Measurements from ENCODE around the gene EPS8L1.
"Not testable (repeated sequence)": the region's sequence is repeated elsewhere in the genome, so short reads cannot be mapped to it uniquely, and the experiment has no call there.

The EPS8L1 gene

DNA sequence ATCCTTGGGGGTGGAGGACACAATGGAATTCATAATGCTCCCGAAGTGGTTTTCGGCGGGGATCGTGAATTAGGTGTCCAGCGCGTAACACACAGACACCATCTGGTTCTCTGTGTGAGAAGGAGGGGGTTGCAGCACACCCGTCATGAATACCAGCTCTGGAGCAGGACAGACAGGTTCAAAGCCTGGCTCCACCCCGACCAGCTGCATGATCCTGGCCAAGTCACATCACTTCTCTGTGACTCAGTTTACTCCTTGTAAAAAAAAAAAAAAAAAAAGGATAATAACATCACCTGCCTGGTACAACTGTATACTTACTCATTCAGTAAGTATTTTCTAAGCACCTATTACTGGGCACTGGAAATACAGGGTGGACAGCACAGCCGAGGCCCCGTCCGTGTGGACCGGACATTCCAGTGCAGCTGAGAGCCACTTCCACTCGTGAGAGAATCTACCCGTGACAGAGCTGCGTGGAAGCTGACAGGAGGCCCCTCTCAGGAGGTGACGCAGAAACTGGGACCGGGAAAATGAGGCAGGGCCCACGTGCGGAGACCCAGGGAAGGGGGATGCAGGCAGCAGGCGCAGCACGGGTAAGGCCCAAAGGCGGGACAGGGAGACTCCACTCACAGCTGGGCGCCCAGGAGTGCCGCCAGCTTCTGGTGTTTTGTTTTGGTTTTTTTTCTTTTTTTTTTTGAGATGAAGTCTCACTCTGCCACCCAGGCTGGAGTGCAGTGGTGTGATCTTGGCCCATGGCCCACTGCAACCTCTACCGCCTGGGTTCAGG lies 24.7 kb upstream of the EPS8L1 start:
- no peak for DNase-seq (ENCODE audit: low read depth in 2 of 2)

DNA sequence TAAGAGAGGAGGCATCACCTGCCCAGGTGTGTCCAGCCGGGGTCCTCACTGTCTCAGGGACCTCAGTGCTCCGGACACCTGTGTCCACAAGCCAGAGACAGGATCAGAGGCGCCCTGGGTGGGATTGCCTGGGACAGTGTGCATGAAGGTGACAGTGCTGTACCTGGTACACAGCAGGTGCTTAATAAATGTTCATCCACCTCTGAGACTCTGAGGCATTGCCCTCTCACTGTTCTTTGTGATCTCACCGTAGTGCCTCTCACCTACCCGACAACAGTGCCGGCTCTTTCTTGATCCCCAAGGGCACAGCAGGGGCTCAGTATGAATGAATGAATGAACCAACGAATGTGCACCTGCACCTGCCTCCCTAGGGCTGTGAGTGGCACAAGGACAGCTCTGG lies 21.9 kb upstream of the EPS8L1 start:
- no peak for DNase-seq (ENCODE audit: low read depth in 2 of 2)

DNA sequence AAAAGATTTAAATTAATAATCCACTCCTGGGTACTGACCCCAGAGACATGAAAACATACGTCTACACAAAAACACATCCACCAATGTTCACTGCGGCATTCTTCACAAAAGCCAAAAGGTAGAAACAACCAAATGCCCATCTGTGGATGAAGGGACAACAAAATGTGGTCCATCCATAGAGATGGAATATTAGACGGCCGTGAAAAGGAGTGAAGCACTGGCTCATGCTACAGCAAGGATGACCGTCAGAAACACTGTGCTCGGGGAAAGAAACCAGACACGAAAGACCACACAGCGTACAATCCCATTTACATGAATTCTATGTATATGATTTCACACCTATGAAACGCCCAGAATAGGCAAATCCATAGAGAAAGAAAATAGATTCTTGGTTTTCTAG lies 18.8 kb upstream of the EPS8L1 start:
- no peak for DNase-seq (ENCODE audit: low read depth in 2 of 2)

DNA sequence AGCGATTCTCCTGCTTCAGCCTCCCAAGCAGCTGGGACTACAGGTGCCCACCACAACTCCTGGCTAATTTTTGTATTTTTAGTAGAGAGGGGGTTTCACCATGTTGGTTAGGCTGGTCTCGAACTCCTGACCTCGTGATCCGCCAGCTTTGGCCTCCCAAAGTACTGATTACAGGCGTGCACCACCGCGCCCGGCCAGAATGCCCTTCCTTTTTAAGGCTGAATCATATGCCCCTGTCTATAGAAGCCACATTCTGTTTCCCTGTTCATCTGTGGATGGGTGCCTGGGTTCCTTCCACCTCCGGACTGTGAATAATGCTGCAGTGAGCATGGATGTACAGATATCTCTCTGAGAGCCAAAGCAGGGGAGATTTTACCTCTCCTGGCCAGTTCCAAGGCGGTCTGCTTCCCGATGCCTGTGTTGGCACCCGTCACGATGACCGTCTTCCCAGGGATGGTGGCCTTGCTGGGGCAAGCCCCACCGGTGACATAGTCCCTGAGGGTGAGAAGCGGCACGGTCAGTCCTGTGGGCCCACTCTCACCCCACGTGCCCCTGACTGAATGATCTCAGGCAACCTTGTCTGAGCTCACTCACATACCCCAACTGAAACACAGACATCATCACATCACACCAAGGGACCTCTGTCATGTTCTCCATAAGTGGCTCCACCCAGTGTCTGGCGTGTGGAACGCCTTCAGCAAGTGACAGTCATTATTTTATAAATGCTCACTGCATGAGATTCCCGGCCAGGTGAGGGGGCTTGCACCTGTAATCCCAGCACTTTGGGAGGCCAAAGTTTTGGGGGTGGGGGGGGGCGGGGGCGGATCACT lies 16.7 kb upstream of the EPS8L1 start:
- no peak for DNase-seq (ENCODE audit: low read depth in 2 of 2)

DNA sequence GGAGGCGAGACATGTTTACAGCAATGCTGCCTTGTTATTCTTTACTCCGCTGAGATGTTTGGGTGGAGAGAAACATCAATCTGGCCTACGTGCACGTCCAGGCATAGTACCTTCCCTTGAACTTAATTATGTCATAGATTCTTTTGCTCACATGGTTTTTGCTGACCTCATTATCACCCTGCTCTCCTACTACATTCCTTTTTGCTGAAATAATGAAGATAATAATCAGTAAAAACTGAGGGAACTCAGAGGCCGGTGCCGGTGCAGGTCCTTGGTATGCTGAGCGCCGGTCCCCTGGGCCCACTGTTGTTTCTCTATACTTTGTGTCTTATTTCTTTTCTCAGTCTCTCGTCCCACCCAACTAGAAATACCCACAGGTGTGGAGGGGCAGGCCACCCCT lies 15.4 kb upstream of the EPS8L1 start:
- not testable (repeated sequence) for DNase-seq (ENCODE audit: low read depth in 2 of 2)

DNA sequence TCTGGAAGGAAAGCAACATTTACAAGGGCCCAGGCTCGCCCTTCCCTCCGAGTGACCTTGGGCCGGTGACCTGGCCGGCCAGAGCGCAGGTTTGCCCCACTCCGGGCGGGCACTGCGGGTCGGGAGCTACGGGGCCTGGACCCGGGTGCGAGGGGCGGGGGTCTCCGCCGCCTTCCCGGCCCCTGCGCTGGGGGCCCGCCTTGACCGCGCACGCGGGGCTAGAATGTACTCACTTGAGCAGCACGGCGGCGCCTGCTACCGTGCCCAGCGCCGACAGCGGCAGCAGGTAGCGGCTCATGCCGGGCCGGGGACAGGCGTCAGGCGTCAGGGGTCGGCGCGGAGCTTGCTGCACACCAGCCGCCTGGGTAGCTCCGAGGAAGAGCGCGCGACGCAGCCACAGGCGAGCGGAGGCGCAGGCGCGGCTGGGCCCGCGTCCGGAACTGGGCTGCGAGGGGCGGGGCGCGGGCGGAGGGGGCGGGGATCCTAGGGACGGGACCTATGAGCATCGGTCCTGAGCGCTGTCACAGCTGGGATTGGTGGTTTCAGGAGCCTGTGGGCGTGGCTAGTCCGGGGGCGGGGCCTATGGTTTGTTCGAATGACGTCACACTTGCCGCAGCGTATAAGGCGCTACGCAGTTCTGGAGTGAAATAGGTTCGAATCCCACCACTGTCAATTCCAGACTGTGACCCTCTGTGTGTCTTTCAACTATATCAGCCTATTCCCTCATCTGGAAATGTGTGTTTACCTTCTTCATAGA lies 12.8 kb upstream of the EPS8L1 start, which contains the start of gene RDH13:
Gene RDH13, minus strand, starts transcription at position 414 of the 757 bp plus-strand sequence. Its CDS starts 116 bp downstream, at position 298.
- peak; percentile 90 to 98 for DNase-seq (ENCODE audit: low read depth in 2 of 2)

DNA sequence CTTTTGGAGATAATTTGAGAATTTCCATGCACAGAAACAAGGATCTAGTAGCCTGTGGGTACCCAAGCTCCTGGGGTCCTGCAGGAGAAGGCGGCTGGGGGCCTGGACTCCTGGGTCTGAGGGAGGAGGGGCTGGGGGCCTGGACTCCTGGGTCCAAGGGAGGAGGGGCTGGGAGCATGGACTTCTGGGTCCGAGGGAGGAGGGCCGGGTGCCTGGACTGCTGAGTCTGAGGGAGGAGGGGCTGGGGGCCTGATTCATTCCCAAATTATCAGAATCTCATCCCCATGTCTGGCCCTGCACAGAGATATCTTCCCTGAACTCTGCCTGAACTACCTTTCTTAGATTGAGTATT lies 12.2 kb upstream of the EPS8L1 start:
- DNase-seq (ENCODE audit: low read depth in 2 of 2) = no peak

DNA sequence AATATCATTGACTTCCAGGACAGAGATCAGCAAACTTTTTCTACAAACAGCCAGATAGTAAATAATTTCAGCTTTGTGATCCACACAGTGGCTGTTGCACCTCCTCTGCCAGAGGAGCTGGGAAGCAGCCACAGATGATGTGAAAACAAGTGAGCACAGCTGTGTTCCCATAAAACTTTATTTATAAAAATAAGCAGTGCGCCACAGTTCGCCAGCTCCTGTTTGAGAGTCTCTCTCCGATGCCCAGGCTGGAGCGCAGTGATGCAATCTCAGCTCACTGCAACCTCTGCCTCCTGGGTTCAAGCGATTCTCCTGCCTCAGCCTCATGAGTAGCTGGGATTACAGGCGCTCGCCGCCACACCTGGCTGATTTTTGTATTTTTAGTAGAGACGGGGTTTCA lies 10.2 kb upstream of the EPS8L1 start:
- not testable (repeated sequence) for DNase-seq (ENCODE audit: low read depth in 2 of 2)

DNA sequence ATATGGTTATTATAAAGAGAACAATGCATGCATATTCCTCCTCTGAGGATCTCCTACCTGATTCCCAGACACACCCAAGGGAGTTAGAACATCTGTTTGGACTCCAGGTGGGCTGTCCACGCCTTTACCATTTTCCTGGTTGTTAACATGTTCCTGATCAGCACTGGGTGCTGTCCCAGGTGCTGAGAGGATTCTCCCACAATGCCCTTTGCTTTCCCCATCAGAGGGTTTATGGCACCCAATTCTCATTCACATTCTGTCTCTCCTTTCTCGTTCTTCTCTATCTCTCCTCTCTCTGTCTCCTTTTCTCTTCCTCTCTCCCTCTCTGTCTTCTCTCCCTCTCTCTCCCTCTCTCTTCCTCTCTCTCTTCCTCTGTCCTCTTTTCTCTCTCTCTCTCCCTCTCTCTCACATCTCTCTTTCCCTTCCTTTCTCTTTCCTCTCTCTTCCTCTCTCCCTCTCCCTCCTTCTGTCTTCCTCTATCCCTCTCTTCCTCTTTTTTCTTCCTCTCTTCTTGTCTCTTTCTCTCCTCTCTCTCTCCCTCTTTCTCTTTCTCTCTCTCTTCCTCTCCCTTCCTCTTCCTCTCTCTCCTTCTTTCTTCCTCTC lies 9.5 kb upstream of the EPS8L1 start:
- DNase-seq (ENCODE audit: low read depth in 2 of 2) = no peak

DNA sequence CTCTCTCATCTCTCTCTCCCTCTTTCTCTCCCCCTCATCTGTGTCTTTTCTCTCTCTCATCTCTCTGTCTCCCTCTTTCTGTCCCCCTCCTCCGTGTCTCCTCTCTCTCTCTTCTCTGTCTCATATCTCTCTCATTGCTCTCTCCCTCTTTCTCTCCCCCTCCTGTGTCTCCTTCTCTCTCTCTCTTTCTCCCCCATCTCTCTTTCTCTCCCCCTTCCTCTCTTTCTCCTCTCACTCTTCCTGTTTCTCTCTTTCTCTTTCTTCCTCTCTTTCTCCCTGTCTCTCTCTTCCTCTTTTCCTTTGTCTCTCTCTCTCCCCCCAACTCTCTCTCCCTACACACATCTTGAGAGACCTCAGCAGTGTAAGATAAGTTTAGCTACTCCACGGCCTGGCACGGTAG lies 7.8 kb upstream of the EPS8L1 start:
- DNase-seq (ENCODE audit: low read depth in 2 of 2) = no peak

DNA sequence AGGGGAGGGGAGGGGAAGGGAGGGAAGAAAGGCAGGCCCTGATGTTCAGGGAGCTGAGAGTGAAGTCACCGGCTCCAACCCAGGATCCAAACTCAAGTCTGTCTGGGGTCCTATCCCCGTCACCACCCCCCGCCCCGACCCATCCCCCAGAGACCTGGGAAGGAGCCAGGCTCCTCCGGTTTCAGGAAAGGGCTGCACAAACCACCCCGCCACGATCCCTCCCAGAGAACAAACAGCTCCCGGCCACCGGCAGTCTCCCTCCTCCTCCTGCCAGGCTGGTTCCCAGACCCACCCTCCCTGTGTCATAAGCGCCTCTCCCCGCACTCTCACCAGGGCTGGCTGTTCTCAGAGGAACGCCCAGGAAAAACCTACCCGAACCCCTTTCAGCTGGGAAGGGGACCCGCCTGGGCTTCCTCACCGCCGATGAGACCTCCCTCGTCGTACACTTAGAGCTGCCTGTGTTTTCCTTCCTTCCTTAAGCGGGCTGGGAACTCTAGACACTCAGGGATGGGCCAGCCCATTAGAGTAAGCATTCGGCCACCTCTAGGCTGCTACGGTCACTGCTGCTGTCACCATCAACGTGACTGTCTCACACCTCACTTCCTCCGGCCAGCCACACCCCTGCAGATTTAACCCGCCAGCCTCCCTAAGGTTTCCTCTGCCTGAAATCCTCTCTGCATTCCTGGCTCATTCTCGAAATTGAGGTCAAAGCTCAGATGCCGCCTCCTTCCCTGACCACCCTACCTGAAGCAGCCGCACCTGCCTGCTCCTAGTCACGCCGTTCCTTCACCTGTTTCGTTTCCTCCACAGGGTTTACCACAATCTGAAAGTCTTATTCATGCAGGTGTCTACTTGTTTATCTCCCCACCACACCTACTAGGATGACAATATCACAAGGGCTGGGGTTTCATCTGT lies 6.5 kb upstream of the EPS8L1 start:
- no peak for DNase-seq (ENCODE audit: low read depth in 2 of 2)

DNA sequence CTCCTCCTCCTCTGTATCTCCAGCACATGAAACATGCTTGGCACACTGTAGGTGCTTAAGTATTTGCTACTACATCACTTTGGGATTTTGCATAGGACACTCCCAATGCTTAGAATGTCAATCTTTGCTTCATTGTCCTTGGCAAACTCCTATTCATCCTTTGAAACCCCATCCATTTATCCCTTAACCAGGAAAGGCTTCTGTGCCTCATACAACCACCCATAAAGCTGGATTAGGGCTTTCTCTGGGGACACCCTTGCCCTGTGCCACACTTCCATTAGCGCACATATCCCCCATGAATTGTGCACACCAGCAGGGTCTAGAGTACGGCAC lies 5.8 kb upstream of the EPS8L1 start:
- DNase-seq (ENCODE audit: low read depth in 2 of 2) = no peak

DNA sequence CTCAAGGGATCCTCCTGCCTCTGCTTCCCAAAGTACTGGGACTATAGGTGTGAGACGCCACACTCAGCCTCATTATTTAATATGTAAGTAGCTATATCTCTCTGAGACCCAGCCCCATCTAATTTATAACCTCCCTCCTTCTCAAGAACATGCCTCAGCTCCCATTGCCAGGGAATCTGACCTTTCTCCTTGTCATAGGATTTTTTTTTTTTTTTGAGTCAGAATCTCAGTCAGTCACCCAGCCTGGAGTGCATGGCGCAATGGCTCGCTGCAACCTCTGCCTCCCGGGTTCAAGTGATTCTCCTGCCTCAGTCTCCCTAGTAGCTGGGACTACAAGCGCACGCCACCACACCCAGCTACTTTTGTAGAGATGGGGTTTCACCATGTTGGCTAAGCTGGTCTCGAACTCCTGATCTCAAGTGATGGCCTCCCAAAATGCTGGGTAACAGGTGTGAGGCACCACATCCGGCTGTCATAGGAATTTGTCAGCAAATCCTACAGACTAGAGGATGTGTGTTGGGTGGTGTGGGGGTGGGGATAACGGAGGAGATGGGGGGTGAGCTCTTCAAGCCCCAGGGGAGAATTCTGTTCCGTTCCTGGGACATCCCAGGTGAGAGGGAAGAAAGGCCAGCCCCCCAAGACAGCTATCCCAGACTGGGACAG lies 5.1 kb upstream of the EPS8L1 start:
- no peak for DNase-seq (ENCODE audit: low read depth in 2 of 2)

DNA sequence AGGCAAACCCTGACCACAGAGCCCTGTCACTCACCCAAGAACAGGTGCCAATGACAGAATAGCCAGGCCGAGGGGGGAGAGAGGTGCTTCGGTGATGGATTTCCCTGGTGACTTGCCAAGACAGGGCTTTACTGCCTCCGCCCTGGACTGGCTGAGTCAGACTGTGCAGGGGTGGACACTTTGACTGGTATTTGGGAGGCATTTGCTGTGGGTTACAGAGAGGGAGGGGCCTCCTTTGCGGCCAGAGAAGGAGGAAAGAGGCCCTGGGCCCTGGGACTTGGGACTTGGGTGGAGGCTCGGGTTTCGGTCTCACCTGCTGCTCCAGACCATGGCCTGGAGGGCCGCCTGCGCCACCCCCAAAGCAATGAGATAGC lies 4.6 kb upstream of the EPS8L1 start:
- no peak for DNase-seq (ENCODE audit: low read depth in 2 of 2)

DNA sequence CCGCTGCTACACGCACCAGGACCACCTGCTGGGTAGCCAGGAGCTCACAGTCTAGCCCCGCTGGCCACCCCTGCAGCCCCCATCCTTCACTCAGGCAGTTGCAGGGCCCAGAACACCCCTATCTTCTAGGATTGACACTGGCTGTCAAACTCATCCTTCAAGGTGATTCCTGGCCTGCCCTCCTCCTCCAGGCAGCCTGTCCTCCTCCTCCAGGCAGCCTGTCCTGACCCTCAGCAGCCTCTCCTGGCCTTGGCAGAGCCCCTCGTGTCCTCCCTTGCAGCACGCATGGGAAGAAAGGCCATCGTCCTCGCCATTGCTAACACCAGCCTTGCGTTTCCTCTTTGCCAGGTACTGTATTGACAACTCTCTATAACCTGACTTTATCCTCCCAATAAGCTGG lies 3.8 kb upstream of the EPS8L1 start:
- no peak for DNase-seq (ENCODE audit: low read depth in 2 of 2)

DNA sequence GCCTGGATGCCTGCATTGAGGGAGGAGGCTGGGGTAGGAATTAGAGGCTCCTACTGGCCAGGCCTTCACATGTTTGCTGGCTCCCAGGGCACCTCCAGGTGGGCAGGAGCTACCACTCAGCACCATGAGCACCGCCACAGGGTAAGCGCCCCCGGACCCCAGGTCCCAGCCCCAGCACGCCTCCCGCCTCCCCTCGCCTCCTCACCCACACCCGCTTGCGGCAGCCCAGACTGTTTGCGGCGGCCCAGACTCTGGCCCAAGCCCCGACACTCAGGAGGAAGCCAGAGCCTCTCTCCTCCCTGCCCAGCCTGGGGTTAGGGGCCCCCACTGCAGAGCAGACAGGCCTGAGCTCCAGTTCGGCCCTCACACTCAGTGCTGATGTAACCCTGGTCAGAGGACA lies 652 bp downstream of the EPS8L1 start:
- no peak for DNase-seq (ENCODE audit: low read depth in 2 of 2)

DNA sequence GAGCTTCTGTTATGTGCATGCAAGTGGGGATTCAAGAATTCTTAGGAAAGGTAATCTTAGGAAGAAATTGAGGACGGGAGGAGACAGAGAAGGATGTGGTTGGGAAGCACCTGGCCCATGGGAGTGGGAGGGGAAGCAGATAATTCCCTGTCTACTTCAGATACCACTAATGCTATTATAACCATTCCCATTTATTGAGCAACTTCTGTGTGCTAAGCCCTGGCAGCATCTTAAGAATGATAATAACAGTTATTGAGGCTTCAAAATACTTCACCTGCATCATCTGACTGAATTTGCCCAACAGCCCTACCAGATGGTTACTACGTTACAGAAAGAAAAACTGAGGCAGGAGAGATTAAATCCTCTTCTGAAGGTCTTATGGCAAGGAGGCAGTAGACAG lies 1.4 kb downstream of the EPS8L1 start:
- DNase-seq (ENCODE audit: low read depth in 2 of 2) = no peak

DNA sequence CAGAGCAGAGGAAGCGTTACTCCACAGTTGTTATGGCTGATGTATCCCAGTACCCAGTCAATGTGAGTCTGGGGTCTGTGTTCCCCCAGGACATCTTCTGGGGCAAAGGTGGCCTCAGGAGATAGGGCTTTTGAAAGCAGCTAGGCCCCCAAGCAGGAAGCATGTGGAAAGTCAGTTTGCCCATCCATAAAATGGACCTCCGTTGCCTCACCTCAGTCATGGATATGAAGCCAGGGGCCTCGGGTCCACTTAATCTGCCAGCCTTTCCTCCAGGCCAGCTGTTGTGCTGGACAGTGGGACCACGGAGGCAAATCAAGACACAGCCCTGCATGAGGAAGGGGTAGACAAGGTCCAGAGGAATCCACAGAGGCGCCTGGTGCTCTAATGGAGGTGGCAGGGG lies 3.3 kb downstream of the EPS8L1 start:
- DNase-seq (ENCODE audit: low read depth in 2 of 2) = no peak

DNA sequence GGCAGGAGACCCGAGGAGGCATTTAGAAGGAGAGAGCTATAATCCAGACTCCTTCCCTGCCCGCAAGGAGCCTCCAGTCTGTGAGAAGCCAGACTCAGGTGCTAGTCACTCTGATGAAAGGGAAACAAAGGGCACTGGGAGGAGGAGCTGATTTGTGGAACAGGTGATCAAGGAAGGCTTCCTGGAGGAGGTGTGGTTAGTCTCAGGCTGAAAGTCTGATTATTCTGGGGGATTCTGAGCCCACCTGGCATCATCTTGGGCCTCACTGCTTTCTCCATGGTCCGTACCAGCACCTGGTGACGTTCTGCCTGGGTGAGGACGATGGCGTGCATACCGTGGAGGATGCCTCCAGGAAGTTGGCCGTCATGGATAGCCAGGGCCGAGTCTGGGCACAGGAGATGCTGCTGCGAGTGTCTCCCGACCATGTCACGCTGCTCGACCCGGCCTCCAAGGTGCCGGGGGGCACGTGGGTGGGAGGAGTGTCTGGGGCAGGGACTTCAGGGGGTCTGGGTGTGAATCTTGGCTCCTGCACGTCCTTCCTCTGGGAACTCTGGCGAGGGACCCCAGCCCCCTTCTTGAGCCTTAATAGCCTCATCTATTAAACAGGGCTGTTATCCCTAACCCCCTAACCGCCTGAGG lies 3.9 kb downstream of the EPS8L1 start:
- no peak for DNase-seq (ENCODE audit: low read depth in 2 of 2)
